Gastroesophageal sphincter (tissue), 3 donors: ENCODE results near the gene PUS1.

Experiments used
- EP300 ChIP-seq: sonication (generic); formaldehyde crosslinking; IDR thresholded peaks from one replicate; pipeline ENCODE4 v1.6.1; 2017; ENCODE audit warnings: antibody characterized with exemption, mild to moderate bottlenecking
- POLR2A ChIP-seq, 2 donors: fragments of 450-650 bp; IDR thresholded peaks; one replicate each; pipeline ENCODE4 v1.6.1; 2017; ENCODE audit warnings: antibody characterized with exemption in 2 of 2, mild to moderate bottlenecking in 2 of 2, moderate library complexity in 1 of 2
- TF ChIP-seq, protein P1 (sequence below), 4 experiments: fragments of 200-600 bp in 2 of 4; fragments of 450-650 bp in 2 of 4; sonication (generic) in 1 of 4; IDR thresholded peaks; one replicate each; pipeline ENCODE4 v1.5.1; 2017 to 2019; ENCODE audit warnings: antibody characterized with exemption in 4 of 4, mild to moderate bottlenecking in 2 of 4, moderate library complexity in 2 of 4

- TF ChIP-seq, protein P1, sequence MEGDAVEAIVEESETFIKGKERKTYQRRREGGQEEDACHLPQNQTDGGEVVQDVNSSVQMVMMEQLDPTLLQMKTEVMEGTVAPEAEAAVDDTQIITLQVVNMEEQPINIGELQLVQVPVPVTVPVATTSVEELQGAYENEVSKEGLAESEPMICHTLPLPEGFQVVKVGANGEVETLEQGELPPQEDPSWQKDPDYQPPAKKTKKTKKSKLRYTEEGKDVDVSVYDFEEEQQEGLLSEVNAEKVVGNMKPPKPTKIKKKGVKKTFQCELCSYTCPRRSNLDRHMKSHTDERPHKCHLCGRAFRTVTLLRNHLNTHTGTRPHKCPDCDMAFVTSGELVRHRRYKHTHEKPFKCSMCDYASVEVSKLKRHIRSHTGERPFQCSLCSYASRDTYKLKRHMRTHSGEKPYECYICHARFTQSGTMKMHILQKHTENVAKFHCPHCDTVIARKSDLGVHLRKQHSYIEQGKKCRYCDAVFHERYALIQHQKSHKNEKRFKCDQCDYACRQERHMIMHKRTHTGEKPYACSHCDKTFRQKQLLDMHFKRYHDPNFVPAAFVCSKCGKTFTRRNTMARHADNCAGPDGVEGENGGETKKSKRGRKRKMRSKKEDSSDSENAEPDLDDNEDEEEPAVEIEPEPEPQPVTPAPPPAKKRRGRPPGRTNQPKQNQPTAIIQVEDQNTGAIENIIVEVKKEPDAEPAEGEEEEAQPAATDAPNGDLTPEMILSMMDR (IDR thresholded peaks at IDR 0.05), result no peak
- TF ChIP-seq EP300 (no peak), POLR2A (IDR thresholded peaks at IDR 0.05) (no peak)
Observed at GRCh38 chr12:131909752-131910219, 19.3 kb upstream of the PUS1 start.
